ENCODE results near the gene TMEM258. TPM values are rescaled to one million over a fixed set of nuclear protein-coding genes. Genes with fewer than 3 reads are reported as not detected.

Gene TMEM258
- total and polyA plus RNA-seq, 3 donors from 2014 or later, result 46.7 to 162 (median 55.6) TPM

DNA sequence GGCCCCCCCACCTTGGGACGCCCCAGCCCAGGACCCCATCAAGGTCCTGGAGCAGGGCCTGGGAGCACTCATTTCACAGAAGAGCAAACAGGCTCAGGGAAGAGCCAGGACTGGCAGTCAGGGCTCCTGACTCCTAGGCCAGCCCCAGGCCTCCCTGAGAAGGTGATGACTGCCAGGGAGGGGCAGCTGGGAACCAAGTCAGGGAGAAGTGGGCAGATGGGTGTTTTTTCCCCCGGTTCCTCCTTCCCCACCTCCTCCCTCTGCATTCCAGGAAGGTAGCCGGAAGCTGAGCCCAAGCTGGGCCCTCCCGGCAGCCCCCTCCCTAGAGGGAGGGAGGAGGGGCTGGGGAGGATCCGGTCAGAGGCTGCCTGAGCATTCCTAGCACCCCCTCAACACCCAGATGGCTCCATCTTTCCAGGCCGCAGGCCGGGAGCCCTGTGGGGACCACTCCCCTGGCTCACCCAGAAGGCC lies 20.4 kb downstream of the TMEM258 start:
- 76 to 79% methylated on average over 5 to 7 of the region's 7 CpGs for WGBS, 2 donors
- Histone ChIP-seq H3K4me1 (peaks cover 21% of the 10 kb centered on the region), H3K36me3 (ENCODE audit: low read depth, missing control alignments) (no peaks in the 10 kb centered on the region), H3K27ac (no peak overlapping the region), H3K9me3 (no peaks in the 10 kb centered on the region), H3K27me3 (no peaks in the 10 kb centered on the region), H3K4me3 (no peak overlapping the region)
- DNase-seq, result no peak
- intact Hi-C loops (cut with DNase I; ENCODE audit: low total_unique reads), result no loop called here
- TF ChIP-seq POLR2A (IDR thresholded peaks at IDR 0.05), result no peak

DNA sequence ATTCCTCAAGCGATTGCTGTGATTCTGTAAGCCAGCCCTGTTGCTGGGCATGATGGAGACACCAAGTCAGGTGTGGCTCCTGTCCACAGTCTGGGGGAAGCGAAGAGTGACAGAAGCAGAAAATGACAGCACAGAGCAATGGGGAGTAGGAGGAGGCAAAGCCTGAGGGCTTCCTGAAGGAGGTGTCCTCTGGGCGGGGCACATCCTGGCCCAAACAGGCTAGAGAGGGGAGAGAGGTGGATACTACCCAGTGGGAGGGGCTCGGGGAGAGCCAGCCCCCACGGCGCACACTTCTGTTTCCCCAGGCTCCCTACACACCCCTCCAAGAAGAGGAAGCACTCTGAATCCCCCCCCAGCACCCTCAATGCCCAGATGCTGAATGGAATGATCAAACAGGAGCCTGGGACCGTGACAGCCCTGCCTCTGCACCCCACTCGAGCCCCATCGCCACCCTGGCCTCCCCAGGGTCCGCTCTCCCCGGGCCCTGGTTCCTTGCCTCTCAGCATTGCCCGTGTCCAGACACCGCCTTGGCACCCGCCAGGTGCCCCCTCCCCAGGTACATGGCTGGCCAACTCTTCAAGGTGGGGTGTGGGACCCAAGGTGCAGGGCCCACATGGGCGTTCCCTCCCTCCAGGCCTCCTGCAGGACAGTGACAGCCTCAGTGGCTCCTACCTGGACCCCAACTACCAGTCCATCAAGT lies 21.1 kb downstream of the TMEM258 start:
- DNase-seq, result no peak
- Histone ChIP-seq H3K27me3 (no peaks in the 10 kb centered on the region), H3K27ac (no peak overlapping the region), H3K36me3 (ENCODE audit: low read depth, missing control alignments) (no peaks in the 10 kb centered on the region), H3K9me3 (no peaks in the 10 kb centered on the region), H3K4me3 (no peak overlapping the region), H3K4me1 (peaks cover 15% of the 10 kb centered on the region)
- TF ChIP-seq, protein P1, sequence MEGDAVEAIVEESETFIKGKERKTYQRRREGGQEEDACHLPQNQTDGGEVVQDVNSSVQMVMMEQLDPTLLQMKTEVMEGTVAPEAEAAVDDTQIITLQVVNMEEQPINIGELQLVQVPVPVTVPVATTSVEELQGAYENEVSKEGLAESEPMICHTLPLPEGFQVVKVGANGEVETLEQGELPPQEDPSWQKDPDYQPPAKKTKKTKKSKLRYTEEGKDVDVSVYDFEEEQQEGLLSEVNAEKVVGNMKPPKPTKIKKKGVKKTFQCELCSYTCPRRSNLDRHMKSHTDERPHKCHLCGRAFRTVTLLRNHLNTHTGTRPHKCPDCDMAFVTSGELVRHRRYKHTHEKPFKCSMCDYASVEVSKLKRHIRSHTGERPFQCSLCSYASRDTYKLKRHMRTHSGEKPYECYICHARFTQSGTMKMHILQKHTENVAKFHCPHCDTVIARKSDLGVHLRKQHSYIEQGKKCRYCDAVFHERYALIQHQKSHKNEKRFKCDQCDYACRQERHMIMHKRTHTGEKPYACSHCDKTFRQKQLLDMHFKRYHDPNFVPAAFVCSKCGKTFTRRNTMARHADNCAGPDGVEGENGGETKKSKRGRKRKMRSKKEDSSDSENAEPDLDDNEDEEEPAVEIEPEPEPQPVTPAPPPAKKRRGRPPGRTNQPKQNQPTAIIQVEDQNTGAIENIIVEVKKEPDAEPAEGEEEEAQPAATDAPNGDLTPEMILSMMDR (IDR thresholded peaks at IDR 0.05), result no peak
- TF ChIP-seq POLR2A (IDR thresholded peaks at IDR 0.05), result no peak
- 87 to 88% methylated on average over 6 to 15 of the region's 15 CpGs for WGBS, 2 donors
- intact Hi-C loops (cut with DNase I; ENCODE audit: low total_unique reads), result no loop called here

DNA sequence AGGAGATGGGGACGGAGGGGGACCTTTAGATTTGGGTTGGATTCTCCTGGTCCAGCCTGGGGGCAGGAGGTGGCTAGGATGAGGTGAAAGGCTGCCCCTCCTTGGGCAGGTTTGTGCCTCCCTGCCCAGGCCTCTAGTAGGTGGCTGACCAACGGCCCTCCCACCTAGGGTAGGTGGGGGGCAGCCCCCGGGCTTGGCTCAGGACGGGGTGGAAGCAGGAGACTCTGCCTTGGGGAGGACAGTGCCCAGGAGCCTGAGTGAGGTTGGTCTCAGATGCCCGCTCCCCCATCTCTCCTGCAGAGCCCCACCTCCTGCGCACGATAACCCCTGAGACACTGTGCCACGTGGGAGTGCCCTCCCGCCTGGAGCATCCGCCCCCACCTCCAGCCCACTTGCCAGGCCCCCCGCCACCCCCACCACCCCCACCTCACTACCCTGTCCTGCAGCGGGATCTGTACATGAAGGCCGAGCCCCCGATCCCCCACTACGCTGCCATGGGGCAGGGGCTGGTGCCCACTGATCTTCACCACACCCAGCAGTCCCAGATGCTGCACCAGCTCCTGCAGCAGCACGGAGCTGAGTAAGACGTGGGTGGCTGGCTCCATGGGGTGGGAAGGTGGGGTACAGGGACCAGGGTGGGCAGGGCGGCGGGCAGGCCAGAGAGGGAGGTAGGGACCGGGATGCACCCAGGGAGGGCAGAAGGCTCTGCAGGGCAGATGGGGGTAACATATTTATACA lies 22.3 kb downstream of the TMEM258 start:
- Histone ChIP-seq H3K27me3 (no peaks in the 10 kb centered on the region), H3K9me3 (no peaks in the 10 kb centered on the region), H3K27ac (no peak overlapping the region), H3K4me1 (peaks cover 13% of the 10 kb centered on the region), H3K4me3 (no peak overlapping the region), H3K36me3 (ENCODE audit: low read depth, missing control alignments) (no peaks in the 10 kb centered on the region)
- intact Hi-C loops (cut with DNase I; ENCODE audit: low total_unique reads), result no loop called here
- no peak for DNase-seq
- no peak for TF ChIP-seq POLR2A (IDR thresholded peaks at IDR 0.05)
- TF ChIP-seq, protein P1 (IDR thresholded peaks at IDR 0.05), result no peak
- 80 to 89% methylated on average over 13 to 20 of the region's 20 CpGs for WGBS, 2 donors

DNA sequence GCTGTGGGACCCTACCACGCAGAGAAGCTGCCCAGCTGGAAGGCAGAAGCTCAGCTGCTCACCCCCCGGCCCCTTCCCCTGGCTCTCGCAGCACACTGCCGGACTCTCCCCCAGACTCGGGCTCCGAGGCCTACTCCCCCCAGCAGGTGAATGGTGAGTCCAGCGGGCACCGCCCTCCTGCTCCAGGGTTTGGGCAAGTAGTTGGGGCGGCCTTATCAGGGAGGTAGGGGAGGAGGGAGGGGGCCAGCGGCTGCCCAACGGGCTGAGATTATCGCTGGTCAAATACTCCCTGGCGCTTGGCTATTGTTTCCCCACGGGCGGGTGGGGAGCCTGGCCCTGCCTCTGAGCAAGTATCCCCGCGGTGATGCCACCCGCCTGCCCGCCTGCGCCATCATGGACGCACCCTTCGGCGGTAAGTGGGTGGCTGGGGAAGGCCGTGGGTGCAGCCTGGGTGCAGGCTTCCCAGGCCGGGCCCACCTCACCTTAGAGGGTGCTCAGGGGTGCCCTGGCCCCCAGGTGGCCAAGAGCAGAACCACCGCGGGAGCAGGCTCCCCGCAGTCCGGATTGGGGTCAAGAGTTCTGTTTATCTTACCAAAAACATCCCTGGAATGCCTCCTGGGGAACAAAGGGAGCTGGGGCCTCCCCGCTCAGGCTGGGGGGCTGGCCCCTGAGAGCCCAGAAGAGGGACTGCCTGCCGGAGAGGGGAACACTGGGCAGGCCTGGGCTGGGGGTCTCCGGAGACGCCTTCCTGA lies 23.1 kb downstream of the TMEM258 start:
- no peaks in the 10 kb centered on the region for H3K9me3 ChIP-seq
- no peak overlapping the region for H3K4me3 ChIP-seq
- no peak for DNase-seq
- TF ChIP-seq POLR2A (IDR thresholded peaks at IDR 0.05), result no peak
- TF ChIP-seq, protein P1 (IDR thresholded peaks at IDR 0.05), result no peak
- peaks cover 20% of the 10 kb centered on the region for H3K4me1 ChIP-seq
- WGBS, 2 donors, result 59 to 60% methylated on average over 5 to 33 of the region's 33 CpGs
- no peak overlapping the region for H3K27ac ChIP-seq
- intact Hi-C loops (cut with DNase I; ENCODE audit: low total_unique reads), result no loop called here
- no peaks in the 10 kb centered on the region for H3K36me3 ChIP-seq (ENCODE audit: low read depth, missing control alignments)
- no peaks in the 10 kb centered on the region for H3K27me3 ChIP-seq
